Liver (tissue), 9 donors: ENCODE measurements around the gene CADPS. TPM values are rescaled to one million over a fixed set of nuclear protein-coding genes. Genes with fewer than 3 reads are reported as not detected.
A peak's percentile ranks its signal among the peaks of the same experiment; 100 is the strongest.

Experiments used
- DNase-seq: peaks from one replicate; pipeline ENCODE4 v3.0.0-alpha.2; 2017; ENCODE audit warnings: low spot score
- H3K27ac ChIP-seq, 2 donors: one replicate each; pipeline ENCODE4 v1.7.0; 2013; ENCODE audit warnings: inconsistent platforms in 2 of 2, low read length in 2 of 2, control low read depth in 1 of 2, low read depth in 1 of 2, mild to moderate bottlenecking in 1 of 2
- H3K27me3 ChIP-seq, 4 donors: one replicate each; pipeline versions ENCODE4 v1.6.1 to v1.7.0; 2013; ENCODE audit warnings: low read length in 3 of 4, inconsistent platforms in 1 of 4, mild to moderate bottlenecking in 1 of 4, moderate library complexity in 1 of 4; ENCODE audit not compliant: control insufficient read depth in 4 of 4, insufficient read depth in 4 of 4
- H3K36me3 ChIP-seq, 4 donors: one replicate each; pipeline versions ENCODE4 v1.6.1 to v1.7.0; 2013; ENCODE audit warnings: low read length in 3 of 4, mild to moderate bottlenecking in 3 of 4, low read depth in 1 of 4, moderate library complexity in 1 of 4; ENCODE audit not compliant: control insufficient read depth in 4 of 4, insufficient read depth in 3 of 4
- H3K4me1 ChIP-seq, 4 donors: one replicate each; pipeline versions ENCODE4 v1.6.1 to v1.7.0; 2013; ENCODE audit warnings: low read length in 3 of 4, mild to moderate bottlenecking in 3 of 4, moderate library complexity in 1 of 4; ENCODE audit not compliant: control insufficient read depth in 4 of 4, insufficient read depth in 4 of 4
- H3K4me3 ChIP-seq, 3 donors: one replicate each; pipeline versions ENCODE4 v1.6.1 to v1.7.0; 2013; ENCODE audit warnings: low read length in 3 of 3, control low read depth in 1 of 3, low read depth in 1 of 3, mild to moderate bottlenecking in 1 of 3
- H3K9ac ChIP-seq, 2 donors: one replicate each; pipeline ENCODE4 v1.7.0; 2013; ENCODE audit warnings: low read length in 2 of 2, mild to moderate bottlenecking in 2 of 2, moderate library complexity in 2 of 2, control low read depth in 1 of 2, low read depth in 1 of 2
- H3K9me3 ChIP-seq, 4 donors: one replicate each; pipeline versions ENCODE4 v1.6.1 to v1.7.0; 2013; ENCODE audit warnings: low read length in 3 of 4; ENCODE audit not compliant: control insufficient read depth in 4 of 4
- ATF3 ChIP-seq: IDR thresholded peaks from 2 replicates; pipeline ENCODE4 v1.6.1; 2016; ENCODE audit warnings: antibody characterized with exemption
- CTCF ChIP-seq: fragments of 150-350 bp; IDR thresholded peaks from 2 replicates; pipeline ENCODE4 v1.5.1; 2017; ENCODE audit warnings: improper control_type of control experiment, low read depth, low read length; ENCODE audit not compliant: missing input control
- EGR1 ChIP-seq, 2 donors: IDR thresholded peaks; 2 replicates each; pipeline ENCODE4 v1.6.1; 2016 to 2018; ENCODE audit warnings: antibody characterized with exemption in 2 of 2, low read depth in 2 of 2
- FOXA1 ChIP-seq: IDR thresholded peaks from 2 replicates; pipeline ENCODE4 v1.6.1; 2016; ENCODE audit warnings: antibody characterized with exemption
- FOXA2 ChIP-seq: IDR thresholded peaks from 2 replicates; pipeline ENCODE4 v1.6.1; 2016; ENCODE audit warnings: antibody characterized with exemption
- GABPA ChIP-seq, 2 donors: IDR thresholded peaks in 1 of 2; conservative IDR thresholded peaks in 1 of 2; 2 replicates each; pipeline ENCODE4 v1.6.1; 2016; ENCODE audit warnings: antibody characterized with exemption in 2 of 2, mild to moderate bottlenecking in 1 of 2, moderate library complexity in 1 of 2
- HNF4A ChIP-seq, 2 donors: conservative IDR thresholded peaks; 2 replicates each; pipeline ENCODE4 v1.6.1; 2016; ENCODE audit warnings: antibody characterized with exemption in 2 of 2, mild to moderate bottlenecking in 2 of 2
- HNF4G ChIP-seq: IDR thresholded peaks from 2 replicates; pipeline ENCODE4 v1.6.1; 2016; ENCODE audit warnings: antibody characterized with exemption
- JUND ChIP-seq, 2 donors: IDR thresholded peaks; 2 replicates each; pipeline ENCODE4 v1.6.1; 2016; ENCODE audit warnings: antibody characterized with exemption in 2 of 2
- MAX ChIP-seq: IDR thresholded peaks from 2 replicates; pipeline ENCODE4 v1.6.1; 2016; ENCODE audit warnings: antibody characterized with exemption
- NR2F2 ChIP-seq: IDR thresholded peaks from 2 replicates; pipeline ENCODE4 v1.6.1; 2016; ENCODE audit warnings: antibody characterized with exemption
- RAD21 ChIP-seq, 2 donors: IDR thresholded peaks; 2 replicates each; pipeline ENCODE4 v1.6.1; 2016; ENCODE audit warnings: antibody characterized with exemption in 2 of 2, mild to moderate bottlenecking in 2 of 2
- RXRA ChIP-seq, 2 donors: IDR thresholded peaks; 2 replicates each; pipeline ENCODE4 v1.6.1; 2017 to 2018; ENCODE audit warnings: antibody characterized with exemption in 2 of 2, mild to moderate bottlenecking in 1 of 2
- SP1 ChIP-seq: IDR thresholded peaks from 2 replicates; pipeline ENCODE4 v1.6.1; 2018; ENCODE audit warnings: antibody characterized with exemption, mild to moderate bottlenecking
- TAF1 ChIP-seq: conservative IDR thresholded peaks from 2 replicates; pipeline ENCODE4 v1.6.1; 2016; ENCODE audit warnings: antibody characterized with exemption, mild to moderate bottlenecking
- YY1 ChIP-seq: IDR thresholded peaks from 2 replicates; pipeline ENCODE4 v1.6.1; 2016; ENCODE audit warnings: antibody characterized with exemption, mild to moderate bottlenecking
- ZBTB33 ChIP-seq: IDR thresholded peaks from 2 replicates; pipeline ENCODE4 v1.6.1; 2016; ENCODE audit warnings: antibody characterized with exemption
- WGBS: extraction: QIAGEN DNeasy Blood & Tissue Kit; methylation state at CpG from one replicate; pipeline ENCODE4 v1.1.7; 2013; 5-methylcytosine and 5-hydroxymethylcytosine counted together
- polyA plus RNA-seq, 2 donors: library from polyadenylated mRNA; stranded (reverse) in 1 of 2; unstranded in 1 of 2; fragments of 200-250 nt in 1 of 2; fragments of >200 nt in 1 of 2; fragmentation: Nextera tagmentation in 1 of 2; extraction: Ambion mirVana in 1 of 2; gene quantifications; one replicate each; pipeline versions ENCODE4 v1.2.1 to v1.2.3, GENCODE V29; 2013 to 2015
- total RNA-seq, 2 donors: library from RNA; depleted of rRNA; stranded (reverse); fragments of >200 nt; gene quantifications; one replicate each; pipeline ENCODE4 v1.2.3, GENCODE V29; 2014
- donor health status: healthy.
- donor health status: healthy.
- donor health status: healthy.
- donor health status: healthy.
- donor health status: healthy.

CADPS gene
- total and polyA plus RNA-seq, 4 donors = 0.05 to 0.37 (median 0.17) TPM; not detected in 1

GRCh38 chr3:62667714-62668113, 207.5 kb downstream of the CADPS start:
- Histone ChIP-seq H3K27me3 (peaks cover 0 to 3% (median 0%) of the 10 kb centered on the region in 4 donors), H3K4me3 (no peak overlapping the region), H3K36me3 (no peaks in the 10 kb centered on the region), H3K27ac (no peak overlapping the region), H3K4me1 (no peaks in the 10 kb centered on the region), H3K9me3 (no peaks in the 10 kb centered on the region), H3K9ac (no peak overlapping the region)
- DNase-seq = no peak
- WGBS = 72% methylated on average over 5 of the region's 5 CpGs
- TF ChIP-seq EGR1 (IDR thresholded peaks at IDR 0.05; ENCODE audit: low read depth in 2 of 2) (no peak), HNF4A (conservative IDR thresholded peaks at IDR 0.05) (no peak), RAD21 (IDR thresholded peaks at IDR 0.05) (no peak), TAF1 (no peak), RXRA (IDR thresholded peaks at IDR 0.05) (no peak), GABPA (IDR thresholded peaks at IDR 0.05 in 1 of 2, conservative IDR thresholded peaks at IDR 0.05 in 1 of 2) (no peak), FOXA2 (no peak), CTCF (no peak), HNF4G (no peak), MAX (no peak), ATF3 (no peak), FOXA1 (no peak), ZBTB33 (no peak), SP1 (no peak), NR2F2 (no peak), JUND (IDR thresholded peaks at IDR 0.05) (no peak)

- TF ChIP-seq FOXA2 = no peak
- no peak for TF ChIP-seq RXRA (IDR thresholded peaks at IDR 0.05)
- no peak for TF ChIP-seq YY1
- TF ChIP-seq ATF3 = no peak
- TF ChIP-seq HNF4G = no peak
- no peak for TF ChIP-seq FOXA1
- TF ChIP-seq RAD21 (IDR thresholded peaks at IDR 0.05) = peak; percentile 85 to 91
- no peak for TF ChIP-seq TAF1
- TF ChIP-seq EGR1 (IDR thresholded peaks at IDR 0.05; ENCODE audit: low read depth in 2 of 2) = no peak
- TF ChIP-seq HNF4A (conservative IDR thresholded peaks at IDR 0.05) = no peak
- peak; percentile 61 for TF ChIP-seq CTCF
- no peak for TF ChIP-seq ZBTB33
- TF ChIP-seq NR2F2 = no peak
- no peak for TF ChIP-seq MAX
- Histone ChIP-seq H3K4me1 (no peaks in the 10 kb centered on the region), H3K27me3 (peaks cover 0 to 3% (median 0%) of the 10 kb centered on the region in 4 donors), H3K9me3 (no peaks in the 10 kb centered on the region), H3K4me3 (no peak overlapping the region), H3K27ac (no peak overlapping the region), H3K9ac (no peak overlapping the region), H3K36me3 (no peaks in the 10 kb centered on the region)
- DNase-seq = peak; percentile 72
- 10% methylated on average over 10 of the region's 10 CpGs for WGBS
Measured at GRCh38 chr3:62665627-62666437, 209.4 kb downstream of the CADPS start.
